ENCODE data around the gene PTPRK. TPM values are rescaled to one million over a fixed set of nuclear protein-coding genes. Genes with fewer than 3 reads are reported as not detected.

Gene PTPRK
- total and polyA plus RNA-seq, 8 donors, result 57.0 to 90.4 (median 78.6) TPM

DNA sequence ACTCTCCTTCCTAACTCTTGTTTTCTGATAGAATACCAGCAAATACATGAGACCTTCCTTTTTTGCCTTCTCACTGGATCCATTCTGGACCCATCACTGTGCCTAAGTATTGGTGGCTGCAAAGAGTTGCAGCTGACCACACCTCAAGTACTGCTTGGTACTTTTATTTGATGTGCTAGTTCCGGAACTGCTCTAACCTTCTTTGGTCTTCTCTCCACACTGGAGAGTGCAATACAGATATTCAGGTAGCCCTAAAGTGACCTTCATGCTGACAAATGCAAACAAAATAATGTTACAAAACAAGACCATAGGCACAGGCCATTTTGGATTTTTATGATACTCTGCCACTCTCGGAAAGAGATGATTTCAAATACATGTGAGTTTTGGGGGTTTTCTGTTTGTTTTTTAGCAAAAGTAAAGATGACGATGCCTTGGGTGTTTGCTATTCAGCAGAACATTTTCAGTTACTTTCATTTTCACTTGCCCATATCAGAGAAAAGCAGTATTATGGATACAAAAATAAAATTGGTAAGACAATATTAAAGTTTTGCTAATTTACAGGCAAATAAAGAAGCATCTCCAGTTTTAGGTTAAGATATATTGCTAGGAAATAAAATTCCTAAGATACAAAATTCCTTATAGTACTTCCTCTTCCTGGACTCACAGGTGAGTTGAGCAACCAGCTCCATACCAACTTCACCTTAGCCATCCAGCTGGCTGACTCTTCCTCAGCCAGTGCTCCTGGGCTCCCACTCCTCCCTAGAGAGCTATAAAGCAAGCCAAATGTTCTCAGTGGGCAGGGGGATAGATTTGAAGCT, 42.0 kb downstream of the PTPRK start:
- TF ChIP-seq, protein P1, sequence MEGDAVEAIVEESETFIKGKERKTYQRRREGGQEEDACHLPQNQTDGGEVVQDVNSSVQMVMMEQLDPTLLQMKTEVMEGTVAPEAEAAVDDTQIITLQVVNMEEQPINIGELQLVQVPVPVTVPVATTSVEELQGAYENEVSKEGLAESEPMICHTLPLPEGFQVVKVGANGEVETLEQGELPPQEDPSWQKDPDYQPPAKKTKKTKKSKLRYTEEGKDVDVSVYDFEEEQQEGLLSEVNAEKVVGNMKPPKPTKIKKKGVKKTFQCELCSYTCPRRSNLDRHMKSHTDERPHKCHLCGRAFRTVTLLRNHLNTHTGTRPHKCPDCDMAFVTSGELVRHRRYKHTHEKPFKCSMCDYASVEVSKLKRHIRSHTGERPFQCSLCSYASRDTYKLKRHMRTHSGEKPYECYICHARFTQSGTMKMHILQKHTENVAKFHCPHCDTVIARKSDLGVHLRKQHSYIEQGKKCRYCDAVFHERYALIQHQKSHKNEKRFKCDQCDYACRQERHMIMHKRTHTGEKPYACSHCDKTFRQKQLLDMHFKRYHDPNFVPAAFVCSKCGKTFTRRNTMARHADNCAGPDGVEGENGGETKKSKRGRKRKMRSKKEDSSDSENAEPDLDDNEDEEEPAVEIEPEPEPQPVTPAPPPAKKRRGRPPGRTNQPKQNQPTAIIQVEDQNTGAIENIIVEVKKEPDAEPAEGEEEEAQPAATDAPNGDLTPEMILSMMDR (IDR thresholded peaks at IDR 0.05), result no peak
- peak overlapping the region in 1 of 2 donors; percentile 14 for H3K4me3 ChIP-seq
- no peak for DNase-seq
- ATAC-seq, result peak; percentile 84
- peak overlapping the region; percentile 0 to 47 for H3K27ac ChIP-seq
- H3K9me3 ChIP-seq, result no peaks in the 10 kb centered on the region
- no peaks in the 10 kb centered on the region for H3K4me1 ChIP-seq
- intact Hi-C loops (cut with DNase I), result no loop called here
- no peaks in the 10 kb centered on the region for H3K27me3 ChIP-seq
- no peaks in the 10 kb centered on the region for H3K36me3 ChIP-seq

DNA sequence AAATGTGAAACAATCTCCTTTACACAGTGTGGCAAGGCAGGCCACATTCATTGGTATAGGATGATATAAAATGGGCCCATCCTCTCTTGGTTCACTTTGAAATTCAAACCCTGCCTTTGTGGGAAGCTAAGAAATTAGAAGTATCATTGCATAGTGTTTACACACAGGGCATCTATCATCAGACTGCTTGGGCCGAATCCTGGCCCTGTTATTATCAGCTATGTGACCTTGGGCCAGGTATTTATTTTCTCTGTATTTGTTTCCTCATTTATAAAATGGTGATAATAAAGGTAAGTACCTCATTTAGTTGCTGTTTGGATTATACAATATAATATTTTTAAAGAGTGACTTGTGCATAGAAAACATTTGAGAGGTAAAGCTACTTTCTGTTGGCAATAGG, 45.5 kb downstream of the PTPRK start:
- Histone ChIP-seq H3K9me3 (no peaks in the 10 kb centered on the region), H3K36me3 (no peaks in the 10 kb centered on the region), H3K27ac (no peak overlapping the region), H3K27me3 (no peaks in the 10 kb centered on the region), H3K4me1 (no peaks in the 10 kb centered on the region), H3K4me3 (no peak overlapping the region)
- DNase-seq, result no peak
- intact Hi-C loops (cut with DNase I), result no loop called here
- TF ChIP-seq, protein P1 (IDR thresholded peaks at IDR 0.05), result no peak
- ATAC-seq, result no peak

DNA sequence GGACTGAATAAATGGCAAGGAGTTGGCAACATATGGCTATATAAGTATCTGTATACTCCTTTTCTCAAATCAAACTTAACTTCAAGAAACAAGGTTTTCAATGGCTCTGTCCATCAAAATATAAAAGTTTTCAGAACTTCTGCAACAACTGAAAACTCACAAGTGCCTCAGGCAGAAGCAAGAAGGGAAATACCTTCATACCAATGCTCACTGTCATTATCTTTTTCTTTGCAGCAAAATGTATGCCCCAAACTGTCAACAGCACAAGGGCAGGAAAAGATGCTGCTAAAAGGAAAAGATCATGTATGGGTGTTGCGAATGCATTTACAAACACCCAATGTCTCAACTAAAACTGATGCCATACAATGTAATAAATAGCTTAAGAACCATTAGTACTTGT, 45.9 kb downstream of the PTPRK start:
- TF ChIP-seq, protein P1 (IDR thresholded peaks at IDR 0.05), result no peak

DNA sequence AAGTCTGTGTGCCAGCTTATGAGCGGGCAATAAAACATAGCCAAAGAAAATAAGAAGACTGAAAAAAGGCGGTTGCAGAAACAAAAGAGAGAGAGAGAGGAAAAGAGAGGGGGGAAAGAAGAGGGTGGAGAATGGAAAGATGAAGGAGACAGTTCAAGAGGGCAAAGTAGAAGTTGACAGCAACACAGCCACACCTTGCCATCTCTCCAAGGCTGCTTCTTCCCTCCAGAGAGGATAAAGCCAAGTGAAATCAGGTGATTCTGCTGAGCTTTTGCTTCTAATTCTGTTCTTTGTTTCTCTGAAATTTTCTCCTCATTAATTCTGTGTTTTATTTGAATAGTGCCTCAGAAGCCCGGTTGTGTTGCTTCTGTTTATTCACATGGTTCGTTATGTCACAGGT, 48.5 kb downstream of the PTPRK start:
- intact Hi-C loops (cut with DNase I), result no loop called here
- TF ChIP-seq, protein P1 (IDR thresholded peaks at IDR 0.05), result no peak
- H3K27me3 ChIP-seq, result no peaks in the 10 kb centered on the region
- H3K27ac ChIP-seq, result no peak overlapping the region
- no peaks in the 10 kb centered on the region for H3K9me3 ChIP-seq
- H3K4me1 ChIP-seq, result no peaks in the 10 kb centered on the region
- DNase-seq (no peak), ATAC-seq (no peak)
- no peaks in the 10 kb centered on the region for H3K36me3 ChIP-seq
- no peak overlapping the region for H3K4me3 ChIP-seq

More for the DNA sequence above, 45.9 kb downstream of the PTPRK start:
- no peak for DNase-seq
- H3K36me3 ChIP-seq, result no peaks in the 10 kb centered on the region
- no peak for ATAC-seq
- intact Hi-C loops (cut with DNase I), result no loop called here
- H3K9me3 ChIP-seq, result no peaks in the 10 kb centered on the region
- no peak overlapping the region for H3K4me3 ChIP-seq
- no peak overlapping the region for H3K27ac ChIP-seq
- H3K4me1 ChIP-seq, result no peaks in the 10 kb centered on the region
- H3K27me3 ChIP-seq, result no peaks in the 10 kb centered on the region

DNA sequence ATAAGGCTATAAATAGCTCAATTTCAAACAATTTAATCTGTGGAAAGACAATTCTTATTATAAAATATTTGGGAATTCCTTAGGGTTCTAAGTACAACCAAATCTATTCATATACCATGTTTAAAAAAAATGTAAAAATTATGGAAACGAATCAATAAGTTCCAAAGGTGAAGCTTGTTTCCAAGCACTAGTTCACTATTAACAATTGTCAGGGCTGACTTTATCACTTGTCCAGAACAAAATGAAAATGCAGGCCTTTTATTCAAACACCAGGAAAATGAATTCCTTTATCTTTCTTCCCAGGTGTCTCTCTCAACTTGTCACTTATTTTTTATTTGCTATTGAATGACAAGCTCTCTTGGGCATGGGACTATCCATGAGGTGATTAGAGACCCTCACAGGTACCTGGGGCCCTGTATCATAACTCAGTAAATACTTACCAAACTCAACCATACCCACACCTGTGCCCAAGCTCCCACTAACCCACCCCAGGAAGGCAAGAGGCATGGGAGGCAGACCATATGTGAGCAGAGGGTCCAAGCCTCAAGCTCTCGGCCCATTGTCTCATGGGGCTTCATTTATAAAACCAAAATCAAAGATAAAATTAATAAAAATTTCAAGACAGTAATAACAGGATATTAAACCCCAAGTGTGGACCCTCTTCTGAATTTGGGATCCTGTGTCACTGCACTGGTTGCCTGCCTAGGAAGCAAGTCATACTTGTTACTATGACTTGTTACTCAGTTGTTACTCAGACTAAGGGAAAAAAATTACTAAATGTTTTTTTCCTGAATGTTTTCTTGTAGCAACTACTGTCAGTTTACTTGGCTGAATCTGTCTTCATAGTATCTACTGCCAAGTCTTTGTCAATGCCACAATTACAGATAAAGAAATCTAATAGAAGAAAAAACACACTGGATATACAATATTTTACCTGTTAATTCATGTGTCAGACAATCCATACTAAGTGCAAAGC, 54.7 kb downstream of the PTPRK start:
- TF ChIP-seq, protein P1 (IDR thresholded peaks at IDR 0.05), result no peak
- no peak overlapping the region for H3K4me3 ChIP-seq
- ATAC-seq, result no peak
- H3K9me3 ChIP-seq, result no peaks in the 10 kb centered on the region
- H3K36me3 ChIP-seq, result no peaks in the 10 kb centered on the region
- H3K27ac ChIP-seq, result no peak overlapping the region
- no peak for DNase-seq
- intact Hi-C loops (cut with DNase I), result no loop called here
- H3K27me3 ChIP-seq, result no peaks in the 10 kb centered on the region
- H3K4me1 ChIP-seq, result no peaks in the 10 kb centered on the region

Measured in left lung (tissue), 10 donors.